GM19324 (cell line): ENCODE data around the gene GOT1.

ENCODE experiments used
- ATAC-seq: cut with Tn5 transposase; IDR thresholded peaks from one replicate; pipeline ENCODE4 v1.9.1; 2021; ENCODE audit warnings: mild to moderate bottlenecking, moderate library complexity; ENCODE audit not compliant: unreplicated experiment, low FRiP score

GOT1 gene

GRCh38 chr10:99403674-99404073 lies 26.8 kb downstream of the GOT1 start:
- ATAC-seq: no peak

GRCh38 chr10:99399664-99400063 lies 30.8 kb downstream of the GOT1 start:
- no peak for ATAC-seq

GRCh38 chr10:99396471-99396870 lies 34.0 kb downstream of the GOT1 start:
- ATAC-seq: no peak

GRCh38 chr10:99395750-99396445 lies 34.5 kb downstream of the GOT1 start:
- ATAC-seq: no peak

- ATAC-seq: no peak
Observed at GRCh38 chr10:99394761-99395386, 35.5 kb downstream of the GOT1 start.

- no peak for ATAC-seq
Observed at GRCh38 chr10:99394256-99394655, 36.2 kb downstream of the GOT1 start.

- no peak for ATAC-seq
Observed at GRCh38 chr10:99393683-99394082, 36.7 kb downstream of the GOT1 start.

GRCh38 chr10:99393036-99393435 lies 37.4 kb downstream of the GOT1 start:
- no peak for ATAC-seq

GRCh38 chr10:99391346-99391745 lies 39.1 kb downstream of the GOT1 start:
- ATAC-seq: no peak

GRCh38 chr10:99389729-99390480 lies 40.5 kb downstream of the GOT1 start:
- ATAC-seq: no peak

GRCh38 chr10:99387541-99387940 lies 42.9 kb downstream of the GOT1 start:
- ATAC-seq: no peak

- ATAC-seq: no peak
Observed at GRCh38 chr10:99387071-99387470, 43.4 kb downstream of the GOT1 start.

- no peak for ATAC-seq
Observed at GRCh38 chr10:99382176-99382575, 48.2 kb downstream of the GOT1 start.

GRCh38 chr10:99375426-99375825 lies 55.0 kb downstream of the GOT1 start:
- ATAC-seq: no peak

- ATAC-seq: no peak
Observed at GRCh38 chr10:99374972-99375371, 55.5 kb downstream of the GOT1 start.

GRCh38 chr10:99374526-99374925 lies 55.9 kb downstream of the GOT1 start:
- ATAC-seq: no peak

GRCh38 chr10:99372546-99373271 lies 57.7 kb downstream of the GOT1 start:
- no peak for ATAC-seq

- ATAC-seq: peak; percentile 80
Observed at GRCh38 chr10:99370993-99371392, 59.4 kb downstream of the GOT1 start.

- ATAC-seq: no peak
Observed at GRCh38 chr10:99369551-99369950, 60.9 kb downstream of the GOT1 start.

GRCh38 chr10:99369126-99369525 lies 61.3 kb downstream of the GOT1 start:
- no peak for ATAC-seq

GRCh38 chr10:99368646-99369045 lies 61.8 kb downstream of the GOT1 start:
- no peak for ATAC-seq
